Fibroblast of the conjunctiva (primary cell): ENCODE data around the gene PRSS38.
"Not testable (repeated sequence)": the region's sequence is repeated elsewhere in the genome, so short reads cannot be mapped to it uniquely, and the experiment has no call there.

ENCODE experiments used
- DNase-seq: peaks from one replicate; pipeline ENCODE4 v3.0.0-alpha.2; 2010; ENCODE audit warnings: low read depth

Gene PRSS38

GRCh38 chr1:227844320-227845146 lies 29.1 kb downstream of the PRSS38 start:
- no peak for DNase-seq

- DNase-seq = no peak
Observed at GRCh38 chr1:227845147-227845458, 29.6 kb downstream of the PRSS38 start.

GRCh38 chr1:227845519-227845918 lies 30.0 kb downstream of the PRSS38 start:
- no peak for DNase-seq

GRCh38 chr1:227846265-227846858 lies 30.9 kb downstream of the PRSS38 start:
- DNase-seq = no peak

- DNase-seq = not testable (repeated sequence)
Observed at GRCh38 chr1:227847046-227847445, 31.6 kb downstream of the PRSS38 start.

- DNase-seq = no peak
Observed at GRCh38 chr1:227848430-227848932, 33.0 kb downstream of the PRSS38 start.

- DNase-seq = no peak
Observed at GRCh38 chr1:227849251-227849650, 33.8 kb downstream of the PRSS38 start.

GRCh38 chr1:227854189-227854588 lies 38.7 kb downstream of the PRSS38 start:
- DNase-seq = no peak

GRCh38 chr1:227855687-227856086 lies 40.2 kb downstream of the PRSS38 start:
- no peak for DNase-seq

- DNase-seq = no peak
Observed at GRCh38 chr1:227856147-227856858, 40.8 kb downstream of the PRSS38 start.

- no peak for DNase-seq
Observed at GRCh38 chr1:227864882-227865281, 49.4 kb downstream of the PRSS38 start.

- no peak for DNase-seq
Observed at GRCh38 chr1:227869279-227869842, 53.9 kb downstream of the PRSS38 start.

- DNase-seq = no peak
Observed at GRCh38 chr1:227869851-227870305, 54.4 kb downstream of the PRSS38 start.

- DNase-seq = no peak
Observed at GRCh38 chr1:227870366-227870765, 54.9 kb downstream of the PRSS38 start.

- not testable (repeated sequence) for DNase-seq
Observed at GRCh38 chr1:227871892-227872291, 56.4 kb downstream of the PRSS38 start.

GRCh38 chr1:227877810-227878209 lies 62.3 kb downstream of the PRSS38 start:
- not testable (repeated sequence) for DNase-seq

GRCh38 chr1:227880342-227880924 lies 65.0 kb downstream of the PRSS38 start:
- no peak for DNase-seq

- no peak for DNase-seq
Observed at GRCh38 chr1:227883073-227883520, 67.6 kb downstream of the PRSS38 start.

GRCh38 chr1:227883641-227884301 lies 68.3 kb downstream of the PRSS38 start:
- no peak for DNase-seq

GRCh38 chr1:227884370-227885134 lies 69.1 kb downstream of the PRSS38 start:
- no peak for DNase-seq
